Urinary bladder (tissue), 4 donors: ENCODE results near the gene KLHL30. TPM values are rescaled to one million over a fixed set of nuclear protein-coding genes. Genes with fewer than 3 reads are reported as not detected.

Experiments
- DNase-seq: peaks from one replicate; pipeline ENCODE4 v3.0.0-alpha.2; 2015; ENCODE audit errors: extremely low spot score
- H3K27ac ChIP-seq: one replicate; pipeline ENCODE4 v1.5.1; 2013; ENCODE audit warnings: low read depth, mild to moderate bottlenecking, moderate library complexity
- H3K36me3 ChIP-seq: one replicate; pipeline ENCODE4 v1.6.1; 2013; ENCODE audit warnings: mild to moderate bottlenecking, moderate library complexity; ENCODE audit not compliant: insufficient read depth
- H3K4me1 ChIP-seq: one replicate; pipeline ENCODE4 v1.6.1; 2013; ENCODE audit warnings: mild to moderate bottlenecking, moderate library complexity; ENCODE audit not compliant: insufficient read depth
- H3K4me3 ChIP-seq: one replicate; pipeline ENCODE4 v1.5.1; 2013; ENCODE audit warnings: low read depth, low read length
- WGBS: extraction: QIAGEN DNeasy Blood & Tissue Kit; methylation state at CpG from one replicate; pipeline ENCODE4 v1.1.7; 2013; 5-methylcytosine and 5-hydroxymethylcytosine counted together
- polyA plus RNA-seq: library from polyadenylated mRNA; stranded (reverse); fragments of 200-250 nt; gene quantifications from one replicate; pipeline ENCODE4 v1.2.3, GENCODE V29; 2013
- total RNA-seq: library from RNA; depleted of rRNA; stranded (reverse); fragments of >200 nt; gene quantifications from one replicate; pipeline ENCODE4 v1.2.3, GENCODE V29; 2014
- donor health status: healthy with polysubstance abuse.
- donor health status: healthy.

KLHL30 gene
- total RNA-seq (1.8 TPM), polyA plus RNA-seq (0.95 TPM)

- Histone ChIP-seq H3K27ac (no peak within 1 kb of the TSS), H3K4me1 (no peaks in the 10 kb centered on the region)
These were observed at the start of gene KLHL30 for GRCh38 chr2:238138331-238139195. KLHL30 (plus strand) TSS chr2:238138668; CDS start chr2:238140755, 2,087 bp downstream.

DNA sequence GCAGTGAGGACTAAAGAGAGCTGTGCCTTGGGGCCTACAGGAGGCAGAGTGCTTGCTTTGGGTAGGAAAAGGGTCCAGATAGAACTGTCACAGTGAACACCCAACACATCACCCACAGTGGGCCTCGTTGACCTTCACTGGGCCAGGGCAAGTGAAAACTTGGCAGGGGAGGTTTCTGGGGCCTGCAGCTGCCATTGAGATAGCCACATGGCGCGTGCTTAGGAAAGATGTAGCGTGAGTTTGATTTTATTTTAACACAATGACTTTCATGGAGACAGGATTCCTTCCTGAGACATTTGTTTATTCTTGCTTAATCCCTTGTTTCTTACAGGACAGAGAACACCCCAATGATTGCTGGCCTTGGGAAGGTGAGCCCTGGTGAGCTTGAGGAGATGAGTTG lies 47.6 kb upstream of the KLHL30 start:
- Histone ChIP-seq H3K4me1 (no peaks in the 10 kb centered on the region), H3K27ac (no peak overlapping the region), H3K4me3 (no peak overlapping the region), H3K36me3 (no peaks in the 10 kb centered on the region)
- DNase-seq: no peak
- WGBS: 74% methylated on average over 4 of the region's 4 CpGs

More at GRCh38 chr2:238138331-238139195, at the start of gene KLHL30:
- 53% methylated on average over 22 of the region's 22 CpGs for WGBS
- Histone ChIP-seq H3K4me3 (no peak within 1 kb of the TSS), H3K36me3 (no peaks in the 10 kb centered on the region)
- DNase-seq: no peak

DNA sequence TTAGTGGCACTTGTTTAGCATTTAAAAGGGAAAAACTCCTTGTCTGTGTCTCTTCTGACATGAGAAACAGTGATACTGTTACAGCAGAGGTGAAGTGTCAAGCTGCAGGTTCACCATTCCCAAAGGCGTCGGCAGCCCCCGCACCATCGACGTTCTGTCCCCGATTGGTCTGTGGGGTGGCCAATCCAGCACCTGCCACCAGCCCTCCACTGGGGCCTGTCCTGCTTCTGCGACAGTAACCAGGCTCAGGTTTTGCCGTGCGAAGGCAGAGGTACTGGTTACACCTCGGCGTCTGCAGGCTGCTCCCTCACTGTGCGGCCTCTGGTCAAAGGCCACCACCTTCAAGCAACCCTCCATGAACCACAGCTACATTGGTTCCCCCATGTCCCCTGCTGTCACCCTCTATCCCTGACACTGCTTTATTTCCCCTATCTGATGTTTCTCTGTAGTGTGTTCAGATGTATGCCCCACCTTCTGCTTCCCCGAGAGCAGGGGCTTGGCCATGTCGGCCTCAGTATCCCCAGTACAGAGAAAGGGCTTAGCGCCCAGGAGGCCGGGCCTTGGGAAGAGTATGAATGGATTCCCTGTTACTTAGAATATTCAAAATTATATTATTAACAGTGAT lies 46.9 kb upstream of the KLHL30 start:
- DNase-seq: no peak

GRCh38 chr2:238092486-238093035 lies 45.9 kb upstream of the KLHL30 start:
- H3K4me3 ChIP-seq: no peak overlapping the region
- H3K36me3 ChIP-seq: no peaks in the 10 kb centered on the region
- DNase-seq: no peak
- 96% methylated on average over 12 of the region's 12 CpGs for WGBS
- H3K4me1 ChIP-seq: no peaks in the 10 kb centered on the region
- no peak overlapping the region for H3K27ac ChIP-seq

More for the DNA sequence above, 46.9 kb upstream of the KLHL30 start:
- Histone ChIP-seq H3K36me3 (no peaks in the 10 kb centered on the region), H3K4me3 (no peak overlapping the region), H3K4me1 (no peaks in the 10 kb centered on the region), H3K27ac (no peak overlapping the region)
- 92% methylated on average over 16 of the region's 16 CpGs for whole genome bisulfite sequencing

GRCh38 chr2:238093181-238094140 lies 45.0 kb upstream of the KLHL30 start:
- WGBS: 90% methylated on average over 26 of the region's 26 CpGs
- DNase-seq: no peak
- H3K27ac ChIP-seq: no peak overlapping the region
- H3K4me3 ChIP-seq: no peak overlapping the region
- H3K4me1 ChIP-seq: no peaks in the 10 kb centered on the region
- H3K36me3 ChIP-seq: no peaks in the 10 kb centered on the region

- no peak for DNase-seq
- 92% methylated on average over 17 of the region's 17 CpGs for WGBS
- Histone ChIP-seq H3K27ac (no peak overlapping the region), H3K4me1 (no peaks in the 10 kb centered on the region), H3K36me3 (no peaks in the 10 kb centered on the region), H3K4me3 (no peak overlapping the region)
These were observed 43.9 kb upstream of the KLHL30 start for GRCh38 chr2:238094438-238095022.

GRCh38 chr2:238095143-238095542 lies 43.3 kb upstream of the KLHL30 start:
- Histone ChIP-seq H3K4me3 (no peak overlapping the region), H3K36me3 (no peaks in the 10 kb centered on the region), H3K27ac (no peak overlapping the region), H3K4me1 (no peaks in the 10 kb centered on the region)
- 87% methylated on average over 7 of the region's 7 CpGs for WGBS
- DNase-seq: no peak

DNA sequence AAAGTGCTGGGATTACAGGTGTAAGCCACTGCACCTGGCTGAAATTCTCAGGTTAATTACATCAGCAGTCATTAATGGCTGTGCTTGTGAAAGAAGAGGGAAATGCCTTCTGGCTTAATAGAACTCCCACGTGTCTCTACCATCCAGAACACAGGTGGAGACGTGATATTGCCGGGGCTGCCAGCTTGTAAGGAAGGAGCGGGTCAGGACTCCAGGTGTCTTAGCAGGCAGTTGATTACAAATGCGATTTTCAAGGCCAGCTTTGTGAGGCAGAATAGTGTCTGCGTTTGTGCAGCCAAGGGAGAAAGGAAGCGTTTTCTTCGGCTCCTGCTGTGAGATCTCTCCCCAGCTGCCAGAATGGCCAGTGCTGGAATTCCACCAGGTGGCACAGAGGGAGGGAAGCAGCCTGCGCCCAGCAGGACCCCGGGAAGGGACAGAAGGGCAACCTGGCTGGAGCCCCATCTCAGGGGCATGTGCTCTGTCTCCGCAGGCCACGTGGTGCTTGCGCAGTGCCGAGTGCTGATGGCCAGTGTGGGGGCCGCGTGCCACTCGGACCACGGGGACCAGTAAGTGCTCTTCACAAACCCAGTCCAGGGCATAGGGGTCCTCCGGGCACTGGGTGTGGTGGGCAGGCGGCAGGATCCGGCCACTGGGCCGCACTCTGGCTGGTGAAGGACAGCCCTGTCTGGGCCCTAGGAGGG lies 42.0 kb upstream of the KLHL30 start:
- 91% methylated on average over 22 of the region's 22 CpGs for WGBS
- no peak overlapping the region for H3K27ac ChIP-seq
- H3K36me3 ChIP-seq: no peaks in the 10 kb centered on the region
- H3K4me3 ChIP-seq: no peak overlapping the region
- no peaks in the 10 kb centered on the region for H3K4me1 ChIP-seq
- DNase-seq: no peak

DNA sequence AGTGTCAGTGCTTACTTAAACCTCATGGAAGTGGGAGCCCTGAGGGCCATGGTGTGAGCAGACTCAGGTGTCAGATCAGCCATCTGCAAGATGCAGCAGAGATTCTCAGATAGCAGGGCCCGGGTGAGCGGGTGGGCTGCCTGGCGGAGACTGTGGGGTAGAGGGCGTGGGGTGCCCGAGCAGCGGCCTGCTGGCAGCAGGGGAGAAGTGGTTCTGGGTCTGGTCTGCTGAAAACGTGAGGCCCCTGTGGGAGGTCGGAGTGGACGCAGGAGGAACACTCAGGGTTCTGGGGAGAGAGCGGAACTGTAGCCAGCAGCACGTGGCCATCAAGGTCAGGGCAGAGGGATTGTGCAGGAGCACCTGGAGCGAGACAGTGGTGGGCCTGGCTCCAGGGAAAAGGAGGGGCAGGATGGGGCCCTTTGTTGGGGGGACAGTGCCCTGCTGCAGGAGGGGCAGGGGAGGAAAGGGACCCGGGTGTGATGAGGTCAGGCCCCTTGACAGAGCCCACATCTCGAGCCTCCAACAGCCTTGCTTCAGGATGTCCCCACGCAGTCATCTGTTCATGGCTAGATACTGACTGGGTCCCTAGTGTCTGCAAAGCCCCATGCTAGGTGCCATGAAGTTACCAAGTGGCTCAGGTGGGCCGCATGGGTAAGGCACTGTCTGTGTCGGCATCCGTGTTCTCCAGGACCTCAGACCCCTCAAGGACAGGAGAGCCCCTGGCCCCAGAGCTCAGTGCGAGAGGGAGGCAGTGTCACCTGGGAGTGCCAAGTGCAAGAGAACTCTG lies 41.1 kb upstream of the KLHL30 start:
- H3K27ac ChIP-seq: no peak overlapping the region
- H3K4me3 ChIP-seq: no peak overlapping the region
- WGBS: 82% methylated on average over 19 of the region's 19 CpGs
- H3K4me1 ChIP-seq: no peaks in the 10 kb centered on the region
- no peak for DNase-seq
- no peaks in the 10 kb centered on the region for H3K36me3 ChIP-seq

DNA sequence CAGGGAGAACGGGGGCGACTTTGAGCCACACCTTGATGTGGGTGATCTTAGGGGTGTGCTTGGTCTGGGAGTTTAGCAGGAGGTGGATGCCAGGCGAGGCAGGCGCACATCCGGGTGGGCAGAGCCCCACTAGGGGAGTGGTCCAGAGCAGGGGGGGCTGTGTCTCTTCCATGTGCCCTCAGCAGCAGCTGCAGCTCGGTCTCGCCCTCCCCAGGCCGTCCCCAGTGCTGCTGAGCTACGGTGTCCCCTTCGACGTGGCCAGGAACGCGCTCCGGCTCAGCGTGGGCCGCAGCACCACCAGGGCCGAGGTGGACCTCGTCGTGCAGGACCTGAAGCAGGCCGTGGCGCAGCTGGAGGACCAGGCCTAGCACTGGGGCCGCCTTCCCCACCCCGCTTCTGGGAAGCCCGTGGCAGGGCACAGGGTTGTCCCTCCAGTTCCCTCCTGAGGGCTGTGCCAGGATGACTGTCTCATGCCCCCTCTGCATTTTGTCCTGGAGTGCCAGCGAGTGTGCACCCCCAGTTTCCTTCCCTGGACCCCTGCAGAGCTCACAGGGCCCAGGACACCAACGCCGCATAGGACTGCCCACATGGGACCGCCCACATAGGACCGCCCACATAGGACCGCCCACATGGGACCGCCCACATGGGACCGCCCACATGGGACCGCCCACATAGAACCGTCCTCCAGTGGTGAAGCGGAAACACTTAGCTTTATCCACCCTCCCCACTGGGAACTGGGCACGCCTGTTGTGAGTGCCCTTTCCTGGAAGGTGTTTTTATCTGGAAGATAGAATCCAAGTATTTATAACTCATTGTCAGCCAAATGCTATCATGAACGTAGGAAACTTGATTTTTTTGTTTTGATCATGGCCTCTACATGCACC lies 40.2 kb upstream of the KLHL30 start:
- WGBS: 84% methylated on average over 37 of the region's 37 CpGs
- Histone ChIP-seq H3K36me3 (no peaks in the 10 kb centered on the region), H3K4me3 (no peak overlapping the region), H3K4me1 (no peaks in the 10 kb centered on the region), H3K27ac (no peak overlapping the region)
- DNase-seq: no peak
